ENCODE results near the gene NMD3. TPM values are rescaled to one million over a fixed set of nuclear protein-coding genes. Genes with fewer than 3 reads are reported as not detected.

Gene NMD3
- total RNA-seq, 1 donor from 2014 or later = 60.9 TPM

- no peaks in the 10 kb centered on the region for H3K9me3 Mint-ChIP-seq (ENCODE audit: unreplicated experiment)
- H3K4me3 Mint-ChIP-seq (ENCODE audit: unreplicated experiment) = no peak overlapping the region
- H3K27me3 Mint-ChIP-seq (ENCODE audit: unreplicated experiment) = no peaks in the 10 kb centered on the region
- H3K4me1 Mint-ChIP-seq (ENCODE audit: unreplicated experiment) = no peaks in the 10 kb centered on the region
- H3K27ac Mint-ChIP-seq (ENCODE audit: unreplicated experiment) = no peak overlapping the region
- H3K36me3 Mint-ChIP-seq (ENCODE audit: unreplicated experiment) = peaks cover 29% of the 10 kb centered on the region
- TF ChIP-seq CTCF (IDR thresholded peaks at IDR 0.05) = no peak
- DNase-seq (ENCODE audit: extremely low spot score, unreplicated experiment) = no peak
Measured at GRCh38 chr3:161231861-161232260, 10.8 kb downstream of the NMD3 start.

- no peaks in the 10 kb centered on the region for H3K4me1 Mint-ChIP-seq (ENCODE audit: unreplicated experiment)
- H3K9me3 Mint-ChIP-seq (ENCODE audit: unreplicated experiment) = no peaks in the 10 kb centered on the region
- TF ChIP-seq CTCF (IDR thresholded peaks at IDR 0.05) = no peak
- peaks cover 35% of the 10 kb centered on the region for H3K36me3 Mint-ChIP-seq (ENCODE audit: unreplicated experiment)
- no peak for DNase-seq (ENCODE audit: extremely low spot score, unreplicated experiment)
- H3K27me3 Mint-ChIP-seq (ENCODE audit: unreplicated experiment) = no peaks in the 10 kb centered on the region
- H3K27ac Mint-ChIP-seq (ENCODE audit: unreplicated experiment) = no peak overlapping the region
- H3K4me3 Mint-ChIP-seq (ENCODE audit: unreplicated experiment) = no peak overlapping the region
Measured at GRCh38 chr3:161233557-161233956, 12.4 kb downstream of the NMD3 start.

- no peaks in the 10 kb centered on the region for H3K27me3 Mint-ChIP-seq (ENCODE audit: unreplicated experiment)
- H3K27ac Mint-ChIP-seq (ENCODE audit: unreplicated experiment) = no peak overlapping the region
- peaks cover 4% of the 10 kb centered on the region for H3K4me1 Mint-ChIP-seq (ENCODE audit: unreplicated experiment)
- no peak for TF ChIP-seq CTCF (IDR thresholded peaks at IDR 0.05)
- peaks cover 49% of the 10 kb centered on the region for H3K36me3 Mint-ChIP-seq (ENCODE audit: unreplicated experiment)
- no peaks in the 10 kb centered on the region for H3K9me3 Mint-ChIP-seq (ENCODE audit: unreplicated experiment)
- H3K4me3 Mint-ChIP-seq (ENCODE audit: unreplicated experiment) = no peak overlapping the region
- no peak for DNase-seq (ENCODE audit: extremely low spot score, unreplicated experiment)
Measured at GRCh38 chr3:161236240-161236639, 15.1 kb downstream of the NMD3 start.

GRCh38 chr3:161239700-161240099, 18.6 kb downstream of the NMD3 start:
- peaks cover 4% of the 10 kb centered on the region for H3K4me1 Mint-ChIP-seq (ENCODE audit: unreplicated experiment)
- no peak overlapping the region for H3K27ac Mint-ChIP-seq (ENCODE audit: unreplicated experiment)
- peaks cover 57% of the 10 kb centered on the region for H3K36me3 Mint-ChIP-seq (ENCODE audit: unreplicated experiment)
- no peak for TF ChIP-seq CTCF (IDR thresholded peaks at IDR 0.05)
- no peaks in the 10 kb centered on the region for H3K27me3 Mint-ChIP-seq (ENCODE audit: unreplicated experiment)
- no peak for DNase-seq (ENCODE audit: extremely low spot score, unreplicated experiment)
- H3K4me3 Mint-ChIP-seq (ENCODE audit: unreplicated experiment) = no peak overlapping the region
- H3K9me3 Mint-ChIP-seq (ENCODE audit: unreplicated experiment) = no peaks in the 10 kb centered on the region

- no peak for TF ChIP-seq CTCF (IDR thresholded peaks at IDR 0.05)
- Mint-ChIP-seq H3K27me3 (ENCODE audit: unreplicated experiment) (no peaks in the 10 kb centered on the region), H3K4me3 (ENCODE audit: unreplicated experiment) (no peak overlapping the region), H3K4me1 (ENCODE audit: unreplicated experiment) (peaks cover 3% of the 10 kb centered on the region), H3K36me3 (ENCODE audit: unreplicated experiment) (peaks cover 43% of the 10 kb centered on the region), H3K9me3 (ENCODE audit: unreplicated experiment) (no peaks in the 10 kb centered on the region), H3K27ac (ENCODE audit: unreplicated experiment) (no peak overlapping the region)
- DNase-seq (ENCODE audit: extremely low spot score, unreplicated experiment) = no peak
Measured at GRCh38 chr3:161244538-161244937, 23.4 kb downstream of the NMD3 start.
